ENCODE measurements around the gene PPP1R11.
"Not testable (repeated sequence)": the region's sequence is repeated elsewhere in the genome, so short reads cannot be mapped to it uniquely, and the experiment has no call there.

Gene PPP1R11

GRCh38 chr6:30066577-30067459 is at the start of gene PPP1R11:
PPP1R11 (plus strand) TSS chr6:30067198; CDS start chr6:30067411, 213 bp downstream.
- peaks cover 3 to 41% (median 27%) of the 10 kb centered on the region in 4 donors for H3K4me1 ChIP-seq
- DNase-seq: peak; percentile 99 to 100
- peak in 1 of 2 experiments; percentile 5 for TF ChIP-seq CTCF (IDR thresholded peaks at IDR 0.05)
- H3K27ac ChIP-seq: peak within 1 kb of the TSS; percentile 83 to 84
- peak within 1 kb of the TSS; percentile 62 to 79 for H3K4me3 ChIP-seq
- H3K9me3 ChIP-seq: no peaks in the 10 kb centered on the region
- intact Hi-C loops (cut with DNase I; ENCODE audit: low total_unique reads): loop anchor here (5.0 kb wide), 1 partner anchor 35 kb away; no protein-coding TSS in a partner anchor
- H3K27me3 ChIP-seq: peaks cover 0 to 20% of the 10 kb centered on the region in 2 donors
- peaks cover 0 to 33% (median 17%) of the 10 kb centered on the region in 3 donors for H3K36me3 ChIP-seq

GRCh38 chr6:30019819-30020218 is 47.2 kb upstream of the PPP1R11 start:
- Histone ChIP-seq H3K27ac (no peak overlapping the region), H3K9me3 (no peaks in the 10 kb centered on the region), H3K36me3 (peaks cover 0 to 13% (median 0%) of the 10 kb centered on the region in 3 donors), H3K4me3 (no peak overlapping the region), H3K4me1 (no peaks in the 10 kb centered on the region), H3K27me3 (no peaks in the 10 kb centered on the region)
- TF ChIP-seq CTCF (IDR thresholded peaks at IDR 0.05): no peak
- DNase-seq: no peak
- intact Hi-C loops (cut with DNase I; ENCODE audit: low total_unique reads): no loop called here

- H3K36me3 ChIP-seq: peaks cover 0 to 13% (median 0%) of the 10 kb centered on the region in 3 donors
- no peaks in the 10 kb centered on the region for H3K4me1 ChIP-seq
- no peak for TF ChIP-seq CTCF (IDR thresholded peaks at IDR 0.05)
- no peaks in the 10 kb centered on the region for H3K9me3 ChIP-seq
- intact Hi-C loops (cut with DNase I; ENCODE audit: low total_unique reads): no loop called here
- DNase-seq: no peak
- H3K4me3 ChIP-seq: no peak overlapping the region
- no peak overlapping the region for H3K27ac ChIP-seq
- no peaks in the 10 kb centered on the region for H3K27me3 ChIP-seq
Measured at GRCh38 chr6:30020626-30021025, 46.4 kb upstream of the PPP1R11 start.

GRCh38 chr6:30022189-30022588 is 44.8 kb upstream of the PPP1R11 start:
- no peak overlapping the region for H3K27ac ChIP-seq
- no peaks in the 10 kb centered on the region for H3K27me3 ChIP-seq
- DNase-seq: no peak
- TF ChIP-seq CTCF (IDR thresholded peaks at IDR 0.05): no peak
- H3K4me3 ChIP-seq: no peak overlapping the region
- intact Hi-C loops (cut with DNase I; ENCODE audit: low total_unique reads): no loop called here
- H3K4me1 ChIP-seq: no peaks in the 10 kb centered on the region
- H3K36me3 ChIP-seq: peaks cover 0 to 13% (median 0%) of the 10 kb centered on the region in 3 donors
- no peaks in the 10 kb centered on the region for H3K9me3 ChIP-seq

- H3K36me3 ChIP-seq: peaks cover 0 to 13% (median 0%) of the 10 kb centered on the region in 3 donors
- intact Hi-C loops (cut with DNase I; ENCODE audit: low total_unique reads); H3K9me3 ChIP-seq; H3K4me3 ChIP-seq; H3K27ac ChIP-seq; H3K27me3 ChIP-seq; DNase-seq; H3K4me1 ChIP-seq: not testable (repeated sequence)
Measured at GRCh38 chr6:30022712-30023111, 44.3 kb upstream of the PPP1R11 start.

GRCh38 chr6:30025186-30025585 is 41.8 kb upstream of the PPP1R11 start:
- intact Hi-C loops (cut with DNase I; ENCODE audit: low total_unique reads): no loop called here
- no peak overlapping the region for H3K27ac ChIP-seq
- H3K4me1 ChIP-seq: no peaks in the 10 kb centered on the region
- TF ChIP-seq CTCF (IDR thresholded peaks at IDR 0.05): no peak
- no peak for DNase-seq
- H3K9me3 ChIP-seq: no peaks in the 10 kb centered on the region
- no peak overlapping the region for H3K4me3 ChIP-seq
- no peaks in the 10 kb centered on the region for H3K27me3 ChIP-seq
- no peaks in the 10 kb centered on the region for H3K36me3 ChIP-seq

Data from tibial artery (tissue), 4 donors.